ENCODE measurements around the gene PEX5L.
"Not testable (repeated sequence)": the region's sequence is repeated elsewhere in the genome, so short reads cannot be mapped to it uniquely, and the experiment has no call there.

PEX5L gene

DNA sequence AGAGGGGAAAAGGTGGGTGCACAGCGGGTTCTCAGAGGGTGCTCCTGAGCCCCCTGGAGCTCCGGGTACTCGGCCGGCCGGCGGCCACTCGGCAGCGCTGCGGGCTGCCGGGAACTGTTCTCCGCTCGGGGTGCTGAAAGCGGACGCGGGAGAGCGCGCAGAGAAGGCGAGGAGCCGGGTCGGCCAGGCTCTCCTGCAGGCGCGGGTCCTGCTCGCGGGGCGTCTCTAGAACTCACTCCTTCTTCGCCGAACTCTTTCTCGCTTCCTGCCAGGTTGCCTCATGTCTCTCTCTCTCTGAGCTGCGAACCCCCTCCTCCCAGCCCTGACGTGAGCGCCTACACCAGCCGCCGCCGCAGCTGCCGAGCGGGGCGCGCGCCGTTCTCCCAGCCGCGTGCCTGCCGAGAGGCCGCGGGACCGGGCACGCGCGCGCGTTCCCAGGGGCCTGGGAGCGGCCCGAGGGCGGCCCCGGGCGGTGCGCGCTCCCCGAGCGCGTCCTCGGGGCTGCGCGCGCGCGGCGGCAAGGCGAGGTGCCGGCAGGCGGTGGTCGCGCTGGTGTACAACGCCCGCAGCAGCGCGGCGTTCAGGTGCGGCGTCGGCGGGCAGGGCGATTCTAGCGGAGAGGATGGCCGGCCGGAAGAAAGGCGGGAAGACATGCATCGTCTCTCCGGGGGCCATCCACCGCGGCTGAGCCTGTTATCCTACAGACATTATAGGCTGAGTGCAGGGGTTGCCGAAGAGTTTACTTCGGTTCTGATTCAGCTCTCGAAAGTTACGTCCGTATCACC is at the start of gene PEX5L:
TSS of gene PEX5L (minus strand) at position 267 of the 785 bp plus-strand sequence. CDS start 338 bp downstream, outside the sequence.
- DNase-seq: peak; percentile 59

DNA sequence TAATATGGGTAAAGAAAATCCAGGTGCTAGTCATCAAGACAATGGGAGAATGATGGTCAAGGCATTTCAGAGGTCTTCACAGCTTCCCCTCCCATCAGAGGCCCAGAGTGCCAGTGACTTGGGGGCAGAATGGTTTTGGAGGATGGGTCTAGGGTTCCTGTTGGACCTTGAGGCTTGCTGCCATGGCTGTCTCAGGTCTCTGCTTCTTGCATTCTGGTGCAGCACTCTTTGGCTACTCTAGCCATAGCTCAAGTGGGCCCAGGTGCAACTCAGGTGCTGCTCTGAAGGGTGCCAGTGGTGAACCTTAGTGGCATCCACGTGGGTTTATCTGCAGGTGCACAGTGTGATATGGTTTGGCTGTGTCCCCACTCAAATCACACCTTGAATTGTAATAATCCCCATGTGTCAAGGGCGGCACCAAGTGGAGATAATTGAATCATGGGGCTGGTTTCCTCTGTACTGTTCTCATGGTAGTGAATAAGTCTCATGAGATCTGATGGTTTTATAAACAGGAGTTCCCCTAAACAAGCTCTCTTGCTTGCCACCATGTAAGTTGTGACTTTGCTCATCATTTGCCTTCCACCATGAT is 48.5 kb upstream of the PEX5L start:
- DNase-seq: peak; percentile 41

GRCh38 chr3:180082699-180083098 is 46.0 kb upstream of the PEX5L start:
- DNase-seq: no peak

DNA sequence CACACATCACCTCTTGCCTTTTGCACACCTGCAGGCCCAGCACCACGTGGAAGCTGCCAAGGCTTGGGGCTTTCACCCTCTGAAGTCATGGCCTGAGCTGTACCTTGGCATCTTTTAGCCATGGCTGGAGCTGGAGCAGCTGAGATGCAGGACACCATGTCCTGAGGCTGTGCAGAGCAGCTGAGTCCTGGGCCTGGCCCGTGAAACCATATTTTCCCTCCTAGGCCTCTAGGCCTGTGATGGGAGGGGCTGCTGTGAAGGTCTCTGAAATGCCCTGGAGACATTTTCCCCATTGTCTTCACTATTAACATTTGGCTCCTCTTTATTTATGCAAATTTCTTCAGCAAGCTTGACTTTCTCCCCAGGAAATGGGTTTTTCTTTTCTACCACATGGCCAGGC is 41.9 kb upstream of the PEX5L start:
- no peak for DNase-seq

DNA sequence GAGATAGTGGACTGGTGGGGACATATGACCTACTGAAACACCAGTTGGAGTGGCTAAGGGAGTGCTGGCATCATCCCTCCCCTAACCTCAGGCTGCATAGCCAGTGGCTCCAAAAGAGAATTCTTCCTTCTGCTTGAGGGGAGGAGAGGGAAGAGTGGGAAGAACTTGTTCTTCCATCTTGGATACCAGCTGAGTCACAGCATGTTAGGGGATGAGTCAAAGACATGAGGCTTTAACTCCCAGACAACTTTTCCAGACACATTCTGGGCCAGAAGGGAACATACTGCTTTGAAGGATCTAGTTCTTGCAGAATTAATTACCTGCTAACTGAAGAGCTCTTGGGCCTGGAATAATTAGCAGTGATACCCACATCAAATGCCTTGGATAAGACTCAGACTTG is 36.8 kb upstream of the PEX5L start:
- no peak for DNase-seq

- no peak for DNase-seq
Measured at GRCh38 chr3:180072786-180073185, 36.0 kb upstream of the PEX5L start.

GRCh38 chr3:180070925-180071324 is 34.2 kb upstream of the PEX5L start:
- no peak for DNase-seq

DNA sequence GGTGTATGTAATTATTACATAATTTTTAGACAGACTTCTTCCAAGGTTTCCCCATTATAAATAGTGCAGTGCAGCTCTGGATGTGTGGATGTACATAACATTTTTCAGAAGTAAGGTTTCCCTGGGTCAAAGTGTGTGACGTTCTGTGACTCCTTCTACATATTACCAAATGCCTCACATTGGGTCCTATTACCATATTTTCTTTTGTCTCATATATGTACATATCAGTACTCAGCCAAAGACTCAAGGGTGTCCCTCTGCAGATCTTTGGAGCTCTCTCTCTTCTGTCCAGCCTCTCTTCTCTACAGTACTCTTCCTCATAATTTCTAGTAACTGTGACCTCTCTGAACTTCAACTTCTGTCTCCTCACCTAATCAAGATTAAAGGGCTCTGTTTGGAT is 31.3 kb upstream of the PEX5L start:
- no peak for DNase-seq

- DNase-seq: no peak
Measured at GRCh38 chr3:180066598-180066997, 29.9 kb upstream of the PEX5L start.

DNA sequence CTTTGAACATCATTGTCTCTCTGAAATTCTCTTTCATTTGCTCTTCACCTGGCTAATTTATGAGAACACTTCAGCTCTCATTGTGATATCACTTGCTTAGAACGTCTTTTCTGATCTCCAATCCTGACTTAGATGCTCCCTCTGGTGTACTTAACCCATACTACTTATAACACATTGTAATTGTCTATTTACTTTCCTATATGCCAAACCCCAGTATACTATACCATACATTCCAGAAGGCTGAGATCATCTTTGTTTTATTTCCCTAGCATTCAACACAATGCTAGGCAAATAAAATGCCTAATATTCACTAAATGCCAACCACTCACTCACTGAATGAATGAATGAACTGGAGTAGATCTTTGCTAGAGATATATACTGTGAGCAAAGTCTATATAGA is 27.0 kb upstream of the PEX5L start:
- DNase-seq: no peak

DNA sequence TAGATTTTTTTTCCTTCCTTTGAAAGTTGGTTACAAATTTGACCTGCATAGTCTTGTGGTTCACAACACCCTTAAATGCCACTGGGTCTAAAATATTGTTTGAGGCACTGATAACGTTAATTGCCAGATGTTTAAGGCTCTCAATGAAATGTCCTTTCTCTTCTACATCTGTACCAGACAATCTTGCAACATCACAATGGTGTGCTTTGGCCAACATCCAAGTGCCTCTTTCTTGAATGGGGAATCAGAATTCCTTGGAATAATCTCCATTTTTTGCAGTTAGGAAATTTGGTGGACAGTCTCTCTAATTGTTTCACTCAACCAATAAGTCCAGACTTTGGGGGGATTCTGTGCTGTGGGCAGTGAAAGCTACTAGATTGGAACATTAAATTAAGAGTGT is 26.0 kb upstream of the PEX5L start:
- no peak for DNase-seq

GRCh38 chr3:180059356-180059755 is 22.6 kb upstream of the PEX5L start:
- no peak for DNase-seq

DNA sequence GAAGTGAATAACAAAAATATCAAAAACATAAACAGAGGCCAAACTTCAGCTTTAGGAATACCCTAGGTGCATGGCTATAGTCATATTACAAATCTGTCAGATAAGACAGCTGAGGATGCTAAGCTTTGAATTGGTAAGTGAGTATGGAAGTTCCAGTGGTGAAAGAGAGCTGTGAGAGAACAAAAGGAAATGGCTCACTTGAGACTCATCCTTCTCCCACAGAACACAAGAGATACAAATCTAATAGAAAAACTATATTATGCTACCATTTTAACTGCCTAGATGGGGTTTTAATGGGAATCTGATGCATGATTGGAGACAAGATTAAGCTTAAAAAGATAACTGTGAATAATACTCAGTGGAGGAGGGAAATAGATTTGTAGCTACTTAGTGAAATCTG is 21.5 kb upstream of the PEX5L start:
- DNase-seq: no peak

GRCh38 chr3:180055656-180056055 is 18.9 kb upstream of the PEX5L start:
- not testable (repeated sequence) for DNase-seq

- DNase-seq: no peak
Measured at GRCh38 chr3:180049391-180049790, 12.7 kb upstream of the PEX5L start.

DNA sequence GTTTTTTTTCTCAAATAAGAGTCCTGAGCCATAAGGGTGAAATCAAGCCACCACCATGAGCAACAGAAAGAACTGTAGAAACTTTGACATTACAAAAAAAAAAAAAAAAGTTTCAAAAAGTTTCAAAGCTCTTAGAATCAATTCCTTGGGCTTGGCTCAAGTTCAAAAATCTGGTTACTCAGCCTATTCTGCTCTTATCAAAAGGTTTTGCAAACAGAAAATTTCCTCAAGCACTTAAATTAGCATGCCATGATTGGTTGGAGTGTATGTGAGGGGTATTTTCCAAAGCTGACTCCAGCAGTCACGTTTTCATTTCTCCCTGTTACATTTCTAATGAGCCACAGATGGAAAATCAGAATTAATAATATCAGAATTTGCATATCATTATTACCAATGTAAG is 12.1 kb upstream of the PEX5L start:
- no peak for DNase-seq

GRCh38 chr3:180048103-180048502 is 11.4 kb upstream of the PEX5L start:
- no peak for DNase-seq

DNA sequence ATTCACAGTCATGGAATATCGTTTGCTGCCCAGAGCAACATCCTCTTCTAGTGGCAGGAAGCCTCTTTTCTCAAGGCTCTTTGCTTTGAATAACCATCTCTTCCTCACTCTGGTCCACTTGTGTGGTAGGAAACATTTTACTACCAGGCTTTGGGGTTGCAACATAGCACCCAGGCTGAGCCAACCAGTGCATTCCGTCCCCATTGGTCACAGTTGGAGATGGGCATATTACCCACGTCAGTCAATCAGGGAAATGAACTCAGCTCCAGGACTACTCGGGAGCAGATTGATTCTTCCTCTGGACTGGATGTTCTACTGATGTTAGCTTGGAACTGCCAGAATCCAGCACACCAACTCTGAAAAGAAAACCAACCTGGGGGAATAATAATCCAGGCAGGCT is 4.2 kb upstream of the PEX5L start:
- DNase-seq: no peak

DNA sequence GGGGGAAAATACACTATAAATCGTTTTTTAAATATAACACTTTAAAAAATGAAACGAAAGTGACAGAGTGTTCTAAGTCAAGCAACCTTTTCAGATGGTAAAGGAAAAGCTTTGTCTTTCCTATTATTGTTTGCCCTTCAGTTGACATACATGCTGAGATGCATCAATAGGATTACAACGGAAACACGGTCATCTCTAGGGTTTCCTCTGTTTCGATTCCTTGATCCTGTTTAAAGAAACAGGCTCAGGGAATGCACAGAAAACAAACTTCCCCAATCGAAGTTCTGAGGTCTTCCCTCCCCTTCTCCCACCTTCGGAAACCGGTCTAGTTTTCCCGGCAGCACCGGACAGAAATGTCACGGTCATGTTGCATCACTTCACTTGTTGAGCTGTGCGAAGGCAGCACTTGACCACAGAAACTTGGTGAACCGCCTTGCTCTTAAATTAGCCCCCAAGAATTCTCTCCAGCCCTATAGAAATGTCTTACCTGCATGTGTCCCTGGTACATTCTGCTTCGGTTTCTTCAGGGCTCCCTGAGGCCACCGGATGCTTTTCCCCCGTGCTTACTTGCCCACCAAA is 556 bp downstream of the PEX5L start:
- DNase-seq: no peak

DNA sequence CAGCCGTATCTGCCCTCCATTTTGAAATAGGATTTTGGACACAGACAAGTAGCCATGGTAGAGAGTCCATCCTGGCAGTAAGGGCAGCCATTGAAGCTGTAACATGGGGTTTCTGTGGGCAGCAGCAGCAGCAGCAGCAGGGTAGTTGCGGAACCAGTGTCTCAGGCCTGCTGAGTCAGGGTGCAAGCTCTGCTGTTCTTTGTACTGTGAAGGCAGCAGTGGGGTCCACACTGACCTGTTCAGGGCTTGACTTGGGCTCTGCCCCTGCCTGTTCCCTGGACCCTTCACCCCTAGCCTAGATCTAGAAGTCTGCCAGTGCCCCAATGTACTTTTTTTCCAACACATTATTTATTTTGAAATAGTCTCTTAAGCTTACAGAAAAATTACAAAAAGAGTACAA is 9.7 kb downstream of the PEX5L start:
- DNase-seq: no peak

- DNase-seq: no peak
Measured at GRCh38 chr3:180018543-180018942, 18.2 kb downstream of the PEX5L start.

DNA sequence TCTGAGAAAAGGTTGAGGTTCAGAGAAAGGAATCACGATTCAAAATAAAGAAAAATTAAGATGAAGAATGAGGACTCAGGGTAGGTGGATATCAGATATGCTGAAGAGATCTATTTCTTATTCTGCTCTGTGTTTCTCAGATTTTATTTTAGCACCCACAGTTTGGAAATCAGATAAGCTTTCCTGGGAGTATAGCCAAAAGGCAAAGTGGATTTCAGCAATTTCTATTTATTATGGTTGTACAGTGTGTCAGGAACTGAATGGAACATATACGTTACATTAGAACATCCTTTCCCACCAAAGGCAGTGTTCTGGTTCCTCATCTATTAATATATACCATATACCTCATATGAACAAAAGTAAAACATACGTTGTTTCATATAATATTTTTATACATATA is 18.9 kb downstream of the PEX5L start:
- DNase-seq: no peak

DNA sequence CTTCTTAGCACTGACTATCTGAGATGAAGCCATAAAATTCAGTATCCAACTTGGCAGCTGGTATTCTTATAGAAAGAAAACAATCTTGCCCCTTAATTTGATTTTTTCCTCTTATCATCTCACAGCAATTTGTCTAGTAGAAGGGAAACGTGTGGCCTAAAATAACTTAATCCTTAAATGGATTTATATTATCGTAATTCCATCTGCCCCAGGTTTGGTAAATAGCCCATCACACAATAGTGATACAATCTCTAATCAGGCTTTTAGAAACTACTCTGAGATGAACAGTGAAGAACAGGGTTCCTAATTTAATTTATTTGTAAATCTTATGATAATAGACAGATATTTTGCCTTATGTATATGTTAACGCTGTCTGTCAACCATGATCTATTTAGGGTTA is 24.8 kb downstream of the PEX5L start:
- DNase-seq: no peak

GRCh38 chr3:180008318-180008717 is 28.4 kb downstream of the PEX5L start:
- DNase-seq: not testable (repeated sequence)

DNA sequence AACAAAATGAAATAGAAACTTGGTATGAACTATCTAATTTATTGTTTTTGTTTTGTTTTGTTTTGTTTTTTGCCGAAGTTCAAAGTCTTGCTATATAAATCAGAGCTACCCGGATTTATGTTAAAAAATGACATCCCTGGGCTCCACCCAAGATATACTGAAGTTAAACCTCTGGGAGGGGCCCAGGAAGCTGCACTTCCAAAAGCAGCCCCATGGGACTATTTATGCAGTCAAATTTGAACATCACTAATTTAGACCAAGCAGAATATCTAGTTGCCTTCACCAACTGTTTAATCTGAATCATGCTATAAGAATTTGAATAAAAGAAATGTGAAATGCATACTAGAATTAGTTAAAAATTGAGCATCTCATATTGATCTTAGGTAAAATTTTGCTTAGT is 32.2 kb downstream of the PEX5L start:
- no peak for DNase-seq
